ENCODE measurements around the gene KRTAP5-6.

KRTAP5-6 gene

DNA sequence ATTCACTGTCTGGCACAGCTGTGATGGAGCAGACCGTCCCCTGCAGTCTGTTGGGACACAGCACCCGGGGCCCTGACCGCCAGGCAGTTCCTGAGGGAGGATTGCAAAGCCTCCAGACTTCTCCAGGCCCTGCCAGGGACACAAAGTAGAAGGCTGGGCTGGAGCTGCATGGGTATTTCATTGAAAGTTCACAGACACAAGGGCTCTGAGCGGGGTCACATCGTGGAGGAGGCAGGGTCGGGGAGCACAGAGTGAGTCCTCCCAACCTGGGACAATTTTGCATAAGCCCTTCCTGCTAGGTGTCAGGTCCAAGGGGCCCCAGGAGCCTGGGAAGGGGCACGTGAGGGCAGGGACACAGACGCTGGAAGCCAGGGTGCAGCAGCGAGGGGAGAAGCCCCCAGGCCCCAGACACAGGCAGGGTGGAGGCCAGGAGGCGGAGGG, 37.7 kb downstream of the KRTAP5-6 start:
- DNase-seq (ENCODE audit: low read depth) = no peak
- no peak overlapping the region for H3K4me3 ChIP-seq (ENCODE audit: control insufficient read depth, low read depth, low read length)
- TF ChIP-seq, protein P1, sequence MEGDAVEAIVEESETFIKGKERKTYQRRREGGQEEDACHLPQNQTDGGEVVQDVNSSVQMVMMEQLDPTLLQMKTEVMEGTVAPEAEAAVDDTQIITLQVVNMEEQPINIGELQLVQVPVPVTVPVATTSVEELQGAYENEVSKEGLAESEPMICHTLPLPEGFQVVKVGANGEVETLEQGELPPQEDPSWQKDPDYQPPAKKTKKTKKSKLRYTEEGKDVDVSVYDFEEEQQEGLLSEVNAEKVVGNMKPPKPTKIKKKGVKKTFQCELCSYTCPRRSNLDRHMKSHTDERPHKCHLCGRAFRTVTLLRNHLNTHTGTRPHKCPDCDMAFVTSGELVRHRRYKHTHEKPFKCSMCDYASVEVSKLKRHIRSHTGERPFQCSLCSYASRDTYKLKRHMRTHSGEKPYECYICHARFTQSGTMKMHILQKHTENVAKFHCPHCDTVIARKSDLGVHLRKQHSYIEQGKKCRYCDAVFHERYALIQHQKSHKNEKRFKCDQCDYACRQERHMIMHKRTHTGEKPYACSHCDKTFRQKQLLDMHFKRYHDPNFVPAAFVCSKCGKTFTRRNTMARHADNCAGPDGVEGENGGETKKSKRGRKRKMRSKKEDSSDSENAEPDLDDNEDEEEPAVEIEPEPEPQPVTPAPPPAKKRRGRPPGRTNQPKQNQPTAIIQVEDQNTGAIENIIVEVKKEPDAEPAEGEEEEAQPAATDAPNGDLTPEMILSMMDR (conservative IDR thresholded peaks at IDR 0.05; ENCODE audit: control insufficient read depth, insufficient read depth, low read depth, low read length) = no peak

- DNase-seq (ENCODE audit: low read depth) = no peak
- TF ChIP-seq, protein P1 (conservative IDR thresholded peaks at IDR 0.05; ENCODE audit: control insufficient read depth, insufficient read depth, low read depth, low read length) = no peak
Observed at GRCh38 chr11:1735271-1735670, 38.3 kb downstream of the KRTAP5-6 start.

DNA sequence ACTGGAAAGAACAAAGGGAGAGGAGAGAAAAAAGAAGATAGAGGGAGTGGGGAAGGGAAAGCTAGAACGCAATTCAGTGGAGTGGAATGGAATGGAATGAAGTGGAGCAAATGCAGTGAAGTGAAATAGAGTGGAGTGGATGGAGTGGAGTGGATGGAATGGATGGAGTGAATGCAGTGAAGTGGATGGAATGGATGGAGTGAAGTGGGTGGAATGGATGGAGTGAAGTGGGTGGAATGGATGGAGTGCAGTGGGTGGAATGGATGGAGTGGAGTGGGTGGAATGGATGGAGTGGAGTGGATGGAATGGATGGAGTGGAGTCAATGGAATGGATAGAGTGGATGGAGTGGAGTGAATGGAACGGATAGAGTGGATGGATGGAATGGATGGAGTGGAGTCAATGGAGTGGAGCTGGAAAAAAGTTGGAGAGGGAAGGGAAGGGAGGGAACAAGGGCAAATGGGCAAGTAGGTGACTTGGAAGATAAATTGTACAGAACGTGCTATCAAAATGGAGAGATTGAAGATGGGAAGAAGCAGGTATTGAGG, 39.5 kb downstream of the KRTAP5-6 start:
- H3K4me3 ChIP-seq (ENCODE audit: control insufficient read depth, low read depth, low read length) = no peak overlapping the region
- TF ChIP-seq, protein P1 (conservative IDR thresholded peaks at IDR 0.05; ENCODE audit: control insufficient read depth, insufficient read depth, low read depth, low read length) = no peak
- no peak for DNase-seq (ENCODE audit: low read depth)

More at GRCh38 chr11:1735271-1735670, 38.3 kb downstream of the KRTAP5-6 start:
- H3K4me3 ChIP-seq (ENCODE audit: control insufficient read depth, low read depth, low read length) = no peak overlapping the region

DNA sequence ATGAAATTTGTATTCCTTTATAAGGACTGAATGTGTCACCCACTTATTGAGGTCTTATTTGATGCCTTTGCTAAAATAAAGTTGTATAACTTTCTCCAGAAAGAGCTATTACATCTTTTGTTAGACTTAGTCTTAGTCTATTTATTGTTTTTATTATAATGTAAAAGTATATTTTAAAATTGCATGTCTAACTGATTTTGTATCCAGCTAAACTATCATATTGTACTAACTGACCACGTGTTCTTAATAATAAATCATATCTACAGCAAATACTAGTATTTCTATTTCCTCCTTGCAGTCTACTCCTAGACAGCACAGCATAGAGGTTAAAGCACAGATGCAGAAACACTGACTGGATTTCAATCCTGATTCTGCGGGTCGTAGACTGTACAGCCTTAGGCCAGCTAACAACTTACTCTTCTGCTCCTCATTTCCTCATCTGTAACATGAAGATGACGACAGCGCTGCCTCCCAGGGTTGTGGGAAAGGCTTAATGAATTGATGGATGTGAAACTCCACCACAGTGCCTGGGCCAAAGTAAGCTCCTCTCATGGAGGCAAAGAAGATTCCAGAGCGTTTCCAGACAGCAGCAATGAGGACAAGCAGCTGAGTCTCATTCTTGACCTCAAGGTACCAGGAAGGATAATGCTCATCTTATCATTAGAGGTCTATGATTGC, 40.2 kb downstream of the KRTAP5-6 start:
- H3K4me3 ChIP-seq (ENCODE audit: control insufficient read depth, low read depth, low read length) = no peak overlapping the region
- DNase-seq (ENCODE audit: low read depth) = no peak
- TF ChIP-seq, protein P1 (conservative IDR thresholded peaks at IDR 0.05; ENCODE audit: control insufficient read depth, insufficient read depth, low read depth, low read length) = no peak

DNA sequence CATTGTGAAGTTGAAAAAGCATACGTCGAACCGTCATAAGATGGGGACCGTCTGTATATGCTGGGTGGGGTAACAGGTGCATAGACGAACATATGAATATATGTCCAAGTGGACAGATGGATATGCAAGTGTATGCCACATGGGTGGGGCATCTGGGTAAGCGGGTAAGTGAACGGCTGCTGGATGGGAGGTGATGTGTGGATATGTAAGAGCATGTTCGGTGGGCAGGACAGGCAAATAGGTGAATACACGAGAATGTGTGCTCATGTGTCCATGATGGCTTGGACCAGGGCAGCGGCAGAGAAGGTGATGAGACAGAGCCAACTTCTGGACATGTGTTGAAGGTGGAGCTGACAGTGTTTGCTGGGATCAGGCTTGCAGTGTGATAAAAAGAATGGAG, 41.4 kb downstream of the KRTAP5-6 start:
- no peak for DNase-seq (ENCODE audit: low read depth)
- H3K4me3 ChIP-seq (ENCODE audit: control insufficient read depth, low read depth, low read length) = no peak overlapping the region
- TF ChIP-seq, protein P1 (conservative IDR thresholded peaks at IDR 0.05; ENCODE audit: control insufficient read depth, insufficient read depth, low read depth, low read length) = no peak

DNA sequence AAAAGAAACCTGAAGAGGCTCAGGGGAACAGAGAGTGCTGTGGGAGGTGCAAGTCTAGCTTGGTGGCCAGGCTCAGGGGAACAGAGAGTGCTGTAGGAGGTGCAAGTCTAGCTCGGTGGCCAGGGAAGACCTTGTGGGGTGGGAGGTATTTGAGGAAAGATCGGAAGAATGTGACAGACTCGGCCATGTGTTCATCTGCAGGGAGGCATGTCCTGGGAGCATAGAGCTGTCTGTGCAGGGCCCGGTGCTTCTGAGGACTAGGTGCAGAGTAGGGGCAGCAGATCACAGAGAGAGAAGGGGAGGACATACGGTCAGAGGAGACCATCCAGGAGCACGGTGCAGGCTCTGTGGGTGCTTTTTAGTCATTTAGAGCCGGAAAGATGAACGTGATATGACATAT, 42.6 kb downstream of the KRTAP5-6 start:
- TF ChIP-seq, protein P1 (conservative IDR thresholded peaks at IDR 0.05; ENCODE audit: control insufficient read depth, insufficient read depth, low read depth, low read length) = no peak
- no peak overlapping the region for H3K4me3 ChIP-seq (ENCODE audit: control insufficient read depth, low read depth, low read length)
- no peak for DNase-seq (ENCODE audit: low read depth)
